Endothelial cell (in vitro differentiated cells): ENCODE measurements around the gene SLC25A29. TPM values are rescaled to one million over a fixed set of nuclear protein-coding genes. Genes with fewer than 3 reads are reported as not detected.

Experiments used
- DNase-seq: peaks from one replicate; pipeline ENCODE4 v3.0.0; 2021; ENCODE audit warnings: low spot score
- H3K27ac Mint-ChIP-seq: one replicate; pipeline ENCODE4 v1.8.0; 2021; ENCODE audit warnings: mixed read lengths, inconsistent platforms; ENCODE audit not compliant: unreplicated experiment
- H3K27me3 Mint-ChIP-seq: one replicate; pipeline ENCODE4 v1.8.0; 2021; ENCODE audit warnings: mild to moderate bottlenecking, moderate library complexity, mixed read lengths, inconsistent platforms; ENCODE audit not compliant: unreplicated experiment
- H3K36me3 Mint-ChIP-seq: one replicate; pipeline ENCODE4 v1.8.0; 2021; ENCODE audit warnings: mild to moderate bottlenecking, low read depth, mixed read lengths, inconsistent platforms; ENCODE audit not compliant: unreplicated experiment
- H3K4me1 Mint-ChIP-seq: one replicate; pipeline ENCODE4 v1.8.0; 2021; ENCODE audit warnings: mild to moderate bottlenecking, mixed read lengths, inconsistent platforms; ENCODE audit not compliant: unreplicated experiment
- H3K4me3 Mint-ChIP-seq: one replicate; pipeline ENCODE4 v1.8.0; 2021; ENCODE audit warnings: mild to moderate bottlenecking, mixed read lengths, inconsistent platforms; ENCODE audit not compliant: unreplicated experiment
- H3K9me3 Mint-ChIP-seq: one replicate; pipeline ENCODE4 v1.8.0; 2021; ENCODE audit warnings: mixed read lengths, inconsistent platforms; ENCODE audit not compliant: unreplicated experiment
- total RNA-seq: library from RNA; stranded (reverse); fragmentation: NEBNext Ultra II Directional; extraction: Animal tissue kit (Norgen Biotek cat#: 25700); gene quantifications from one replicate; pipeline ENCODE4 v1.2.1, GENCODE V29; 2021; ENCODE audit not compliant: unreplicated experiment
- TF ChIP-seq, protein P1 (sequence below): fragments of 200-600 bp; sonication (generic); IDR thresholded peaks from one replicate; pipeline ENCODE4 v1.5.0; 2021; ENCODE audit warnings: antibody characterized with exemption; ENCODE audit not compliant: unreplicated experiment

Gene SLC25A29
- total RNA-seq, 1 donor from 2014 or later, result 165 TPM

DNA sequence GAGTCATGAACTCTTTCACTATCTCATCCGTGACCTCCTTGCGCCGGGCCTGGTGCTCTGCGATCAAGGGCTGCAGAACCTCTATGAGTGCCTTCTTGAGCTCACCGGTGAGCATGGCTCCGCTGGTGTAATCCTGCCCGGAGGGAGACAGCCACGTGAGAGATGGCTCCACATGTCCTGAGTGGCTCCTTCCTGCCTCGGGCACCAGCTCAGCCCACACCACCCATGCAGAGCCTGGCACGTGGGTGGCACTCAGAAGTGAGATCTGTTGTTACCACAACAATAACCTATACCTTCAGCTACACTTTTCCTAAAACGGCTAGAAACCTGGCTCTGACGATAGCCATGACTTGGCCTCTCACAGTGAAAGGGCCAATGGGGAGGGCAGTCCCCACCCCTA, 28.7 kb upstream of the SLC25A29 start:
- peaks cover 4% of the 10 kb centered on the region for H3K4me1 Mint-ChIP-seq
- no peak for DNase-seq
- peaks cover 25% of the 10 kb centered on the region for H3K36me3 Mint-ChIP-seq
- H3K9me3 Mint-ChIP-seq, result no peaks in the 10 kb centered on the region
- TF ChIP-seq, protein P1, sequence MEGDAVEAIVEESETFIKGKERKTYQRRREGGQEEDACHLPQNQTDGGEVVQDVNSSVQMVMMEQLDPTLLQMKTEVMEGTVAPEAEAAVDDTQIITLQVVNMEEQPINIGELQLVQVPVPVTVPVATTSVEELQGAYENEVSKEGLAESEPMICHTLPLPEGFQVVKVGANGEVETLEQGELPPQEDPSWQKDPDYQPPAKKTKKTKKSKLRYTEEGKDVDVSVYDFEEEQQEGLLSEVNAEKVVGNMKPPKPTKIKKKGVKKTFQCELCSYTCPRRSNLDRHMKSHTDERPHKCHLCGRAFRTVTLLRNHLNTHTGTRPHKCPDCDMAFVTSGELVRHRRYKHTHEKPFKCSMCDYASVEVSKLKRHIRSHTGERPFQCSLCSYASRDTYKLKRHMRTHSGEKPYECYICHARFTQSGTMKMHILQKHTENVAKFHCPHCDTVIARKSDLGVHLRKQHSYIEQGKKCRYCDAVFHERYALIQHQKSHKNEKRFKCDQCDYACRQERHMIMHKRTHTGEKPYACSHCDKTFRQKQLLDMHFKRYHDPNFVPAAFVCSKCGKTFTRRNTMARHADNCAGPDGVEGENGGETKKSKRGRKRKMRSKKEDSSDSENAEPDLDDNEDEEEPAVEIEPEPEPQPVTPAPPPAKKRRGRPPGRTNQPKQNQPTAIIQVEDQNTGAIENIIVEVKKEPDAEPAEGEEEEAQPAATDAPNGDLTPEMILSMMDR, result no peak
- no peak overlapping the region for H3K4me3 Mint-ChIP-seq
- H3K27ac Mint-ChIP-seq, result no peak overlapping the region
- peaks cover 9% of the 10 kb centered on the region for H3K27me3 Mint-ChIP-seq

DNA sequence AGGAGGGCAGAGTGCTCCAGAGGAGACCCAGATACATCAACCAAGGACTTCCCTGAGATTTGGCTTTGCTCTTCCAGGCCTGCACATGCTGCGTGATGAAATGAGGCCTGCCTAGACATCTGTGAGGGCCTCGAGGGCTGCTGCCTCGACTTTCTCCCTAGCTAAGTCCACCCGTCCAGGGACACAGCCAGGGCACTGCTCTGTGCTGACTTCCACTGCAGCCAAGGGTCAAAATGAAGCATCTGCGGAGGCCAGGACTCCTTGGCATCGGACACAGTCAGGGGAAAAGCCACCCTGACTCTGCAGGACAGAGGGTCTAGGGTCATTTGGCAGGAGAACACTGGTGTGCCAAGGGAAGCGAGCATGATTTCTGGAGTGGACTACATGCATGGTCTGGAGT, 27.6 kb upstream of the SLC25A29 start:
- Mint-ChIP-seq H3K36me3 (peaks cover 17% of the 10 kb centered on the region), H3K27me3 (peaks cover 11% of the 10 kb centered on the region), H3K27ac (peak overlapping the region; percentile 30), H3K4me1 (no peaks in the 10 kb centered on the region), H3K4me3 (no peak overlapping the region), H3K9me3 (no peaks in the 10 kb centered on the region)
- TF ChIP-seq, protein P1, result no peak
- no peak for DNase-seq

DNA sequence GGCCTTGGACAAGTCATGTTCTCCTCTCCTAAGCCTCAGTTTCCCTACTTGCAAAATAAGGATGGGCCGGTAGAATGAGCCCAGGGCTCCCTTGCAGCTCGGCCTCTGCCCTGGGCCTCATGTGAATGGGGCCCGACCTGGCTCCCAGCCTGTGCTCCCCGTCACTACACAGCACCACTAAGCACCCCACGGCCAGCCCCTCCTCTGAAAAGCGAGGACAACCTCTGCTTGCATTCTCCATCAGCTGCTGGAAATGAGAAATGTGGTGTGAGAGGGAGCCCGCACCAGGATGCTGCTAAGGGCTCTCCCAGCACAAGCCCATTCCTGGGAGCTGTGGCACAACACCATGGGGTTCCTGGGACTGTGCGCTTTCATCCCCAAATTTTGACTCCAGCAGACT, 27.1 kb upstream of the SLC25A29 start:
- H3K36me3 Mint-ChIP-seq, result peaks cover 16% of the 10 kb centered on the region
- no peaks in the 10 kb centered on the region for H3K4me1 Mint-ChIP-seq
- no peak overlapping the region for H3K27ac Mint-ChIP-seq
- no peak overlapping the region for H3K4me3 Mint-ChIP-seq
- no peaks in the 10 kb centered on the region for H3K9me3 Mint-ChIP-seq
- DNase-seq, result no peak
- H3K27me3 Mint-ChIP-seq, result peaks cover 11% of the 10 kb centered on the region
- TF ChIP-seq, protein P1, result no peak

DNA sequence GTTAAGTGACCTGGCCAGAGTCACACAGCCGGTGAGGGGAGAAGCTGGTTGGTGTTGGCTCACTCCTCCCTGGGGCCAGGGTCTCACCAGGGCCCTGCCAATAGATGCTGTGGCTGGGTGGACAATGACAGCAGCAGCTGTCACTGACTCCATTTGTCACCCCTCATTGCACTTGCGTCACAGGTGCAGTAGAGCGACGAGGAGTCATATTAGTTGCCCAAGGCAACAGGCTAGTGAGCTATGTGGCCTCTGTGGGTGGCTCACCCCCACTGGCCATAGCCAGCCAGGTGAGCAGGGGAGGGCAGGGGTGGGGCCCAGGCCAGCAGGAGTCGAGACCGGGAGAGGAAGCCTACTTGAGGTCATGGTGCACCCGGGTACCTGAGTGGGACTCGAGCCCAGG, 26.6 kb upstream of the SLC25A29 start:
- Mint-ChIP-seq H3K36me3 (peaks cover 16% of the 10 kb centered on the region), H3K27ac (no peak overlapping the region), H3K4me1 (no peaks in the 10 kb centered on the region), H3K27me3 (peaks cover 11% of the 10 kb centered on the region), H3K9me3 (no peaks in the 10 kb centered on the region), H3K4me3 (no peak overlapping the region)
- no peak for DNase-seq
- TF ChIP-seq, protein P1, result no peak

DNA sequence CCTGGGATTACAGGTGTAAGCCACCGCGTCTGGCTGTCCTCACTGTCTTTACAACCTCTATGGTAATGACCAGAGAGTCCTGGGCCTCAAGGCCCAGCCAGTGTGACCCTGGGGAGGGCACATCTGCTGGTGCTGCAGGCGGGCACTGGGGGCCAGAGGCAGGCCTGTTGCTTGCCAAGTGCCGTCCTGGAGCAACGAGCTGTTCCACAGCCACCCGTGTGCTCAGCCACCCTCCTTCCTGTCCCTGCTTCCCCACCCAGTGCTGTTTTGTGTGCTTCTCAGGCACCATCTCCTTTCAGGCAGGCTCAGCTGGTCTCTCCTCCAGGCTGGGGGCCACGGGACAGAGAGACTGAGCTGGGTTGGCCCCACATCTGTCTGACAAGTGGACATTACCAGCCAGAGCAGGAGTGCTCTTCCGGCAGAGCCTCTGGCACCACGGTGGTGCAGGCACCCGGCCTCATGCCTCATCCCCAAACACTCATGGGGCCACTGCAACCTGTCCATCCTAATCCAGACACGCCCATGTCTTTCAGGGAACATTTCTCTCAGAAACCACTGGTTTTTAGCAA, 25.9 kb upstream of the SLC25A29 start:
- no peaks in the 10 kb centered on the region for H3K9me3 Mint-ChIP-seq
- no peaks in the 10 kb centered on the region for H3K4me1 Mint-ChIP-seq
- no peak overlapping the region for H3K4me3 Mint-ChIP-seq
- no peak overlapping the region for H3K27ac Mint-ChIP-seq
- peaks cover 11% of the 10 kb centered on the region for H3K27me3 Mint-ChIP-seq
- TF ChIP-seq, protein P1, result no peak
- DNase-seq, result no peak
- H3K36me3 Mint-ChIP-seq, result peaks cover 16% of the 10 kb centered on the region
